ENCODE measurements around the gene FBXW8.

Gene FBXW8

DNA sequence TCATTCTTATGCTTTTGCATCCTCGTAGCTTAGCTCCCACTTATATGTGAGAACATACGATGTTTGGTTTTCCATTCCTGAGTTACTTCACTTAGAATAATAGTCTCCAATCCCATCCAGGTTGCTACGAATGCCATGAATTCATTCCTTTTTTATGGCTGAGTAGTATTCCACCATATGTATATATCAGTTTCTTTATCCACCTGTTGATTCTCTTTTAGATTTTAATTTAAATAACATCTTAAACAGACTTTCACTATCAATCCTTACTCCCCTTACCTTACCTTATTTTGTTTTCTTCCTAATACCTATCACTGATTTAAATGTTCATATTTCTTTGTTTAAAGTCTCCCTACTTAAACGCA is 488 bp upstream of the FBXW8 start:
- H3K4me3 ChIP-seq (ENCODE audit: control insufficient read depth, low read depth, low read length): peak overlapping the region; percentile 84
- TF ChIP-seq, protein P1, sequence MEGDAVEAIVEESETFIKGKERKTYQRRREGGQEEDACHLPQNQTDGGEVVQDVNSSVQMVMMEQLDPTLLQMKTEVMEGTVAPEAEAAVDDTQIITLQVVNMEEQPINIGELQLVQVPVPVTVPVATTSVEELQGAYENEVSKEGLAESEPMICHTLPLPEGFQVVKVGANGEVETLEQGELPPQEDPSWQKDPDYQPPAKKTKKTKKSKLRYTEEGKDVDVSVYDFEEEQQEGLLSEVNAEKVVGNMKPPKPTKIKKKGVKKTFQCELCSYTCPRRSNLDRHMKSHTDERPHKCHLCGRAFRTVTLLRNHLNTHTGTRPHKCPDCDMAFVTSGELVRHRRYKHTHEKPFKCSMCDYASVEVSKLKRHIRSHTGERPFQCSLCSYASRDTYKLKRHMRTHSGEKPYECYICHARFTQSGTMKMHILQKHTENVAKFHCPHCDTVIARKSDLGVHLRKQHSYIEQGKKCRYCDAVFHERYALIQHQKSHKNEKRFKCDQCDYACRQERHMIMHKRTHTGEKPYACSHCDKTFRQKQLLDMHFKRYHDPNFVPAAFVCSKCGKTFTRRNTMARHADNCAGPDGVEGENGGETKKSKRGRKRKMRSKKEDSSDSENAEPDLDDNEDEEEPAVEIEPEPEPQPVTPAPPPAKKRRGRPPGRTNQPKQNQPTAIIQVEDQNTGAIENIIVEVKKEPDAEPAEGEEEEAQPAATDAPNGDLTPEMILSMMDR (IDR thresholded peaks at IDR 0.05; ENCODE audit: control insufficient read depth, insufficient read depth, low read depth, low read length, missing control alignments): no peak
- no peak for DNase-seq (ENCODE audit: low read depth)

DNA sequence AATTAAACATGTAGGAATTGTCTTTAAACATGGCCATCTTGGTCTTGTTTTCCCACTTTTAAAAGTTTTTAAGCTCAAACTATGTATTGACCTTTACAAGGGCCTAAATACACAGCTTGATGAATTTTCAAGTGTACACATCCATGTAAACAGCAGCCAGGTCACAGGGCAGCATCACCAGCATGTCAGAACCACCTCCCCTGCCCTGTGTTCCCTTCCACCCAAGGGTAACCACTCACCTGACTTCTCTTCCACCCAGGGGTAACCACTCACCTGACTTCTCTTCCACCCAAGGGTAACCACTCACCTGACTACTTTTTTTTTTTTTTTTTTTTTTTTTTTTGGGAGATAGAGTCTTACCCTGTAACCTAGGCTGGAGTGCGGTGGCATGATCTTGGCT is 4.6 kb downstream of the FBXW8 start:
- TF ChIP-seq, protein P1 (IDR thresholded peaks at IDR 0.05; ENCODE audit: control insufficient read depth, insufficient read depth, low read depth, low read length, missing control alignments): no peak
- no peak overlapping the region for H3K4me3 ChIP-seq (ENCODE audit: control insufficient read depth, low read depth, low read length)
- DNase-seq (ENCODE audit: low read depth): no peak

DNA sequence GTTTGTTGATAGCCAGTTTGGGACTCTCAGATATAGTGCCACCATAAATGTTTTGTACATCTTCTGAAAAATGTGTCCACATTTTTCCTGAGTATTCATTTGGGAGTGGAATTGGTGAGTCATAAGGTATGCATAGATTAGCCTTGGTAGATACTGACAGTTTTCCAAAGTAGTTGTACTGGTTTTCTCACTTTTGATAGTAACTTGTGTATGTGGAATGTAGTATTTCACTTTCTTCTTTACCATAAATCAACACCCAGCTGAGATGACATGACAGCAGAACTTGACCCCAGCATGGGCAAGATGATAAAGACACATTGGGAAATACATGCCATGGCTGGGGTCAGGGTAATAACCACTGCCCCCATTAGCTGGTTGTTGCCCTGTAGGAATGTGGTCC is 5.4 kb downstream of the FBXW8 start:
- TF ChIP-seq, protein P1 (IDR thresholded peaks at IDR 0.05; ENCODE audit: control insufficient read depth, insufficient read depth, low read depth, low read length, missing control alignments): no peak
- no peak for DNase-seq (ENCODE audit: low read depth)
- no peak overlapping the region for H3K4me3 ChIP-seq (ENCODE audit: control insufficient read depth, low read depth, low read length)

DNA sequence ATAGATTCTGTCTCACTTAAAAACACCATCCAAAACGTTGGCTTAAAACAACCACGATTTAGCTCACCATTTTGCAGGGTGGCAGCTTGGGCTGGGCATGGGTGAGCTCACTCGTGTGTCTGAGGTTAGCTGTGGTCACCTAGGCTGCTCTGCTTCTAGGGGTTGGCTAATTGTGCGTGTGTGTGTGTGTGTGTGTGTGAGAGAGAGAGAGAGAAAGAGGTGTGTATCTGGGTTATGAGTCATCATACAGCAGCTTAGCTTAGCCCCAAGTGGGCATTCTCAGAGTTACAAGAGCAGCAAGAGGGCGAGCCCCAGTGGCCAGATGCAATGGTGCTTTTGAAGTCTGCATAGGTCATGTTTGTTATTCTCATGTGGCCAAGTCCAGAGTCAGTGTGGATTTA is 6.0 kb downstream of the FBXW8 start:
- peak; percentile 58 for DNase-seq (ENCODE audit: low read depth)
- H3K4me3 ChIP-seq (ENCODE audit: control insufficient read depth, low read depth, low read length): no peak overlapping the region
- TF ChIP-seq, protein P1 (IDR thresholded peaks at IDR 0.05; ENCODE audit: control insufficient read depth, insufficient read depth, low read depth, low read length, missing control alignments): peak; percentile 26

DNA sequence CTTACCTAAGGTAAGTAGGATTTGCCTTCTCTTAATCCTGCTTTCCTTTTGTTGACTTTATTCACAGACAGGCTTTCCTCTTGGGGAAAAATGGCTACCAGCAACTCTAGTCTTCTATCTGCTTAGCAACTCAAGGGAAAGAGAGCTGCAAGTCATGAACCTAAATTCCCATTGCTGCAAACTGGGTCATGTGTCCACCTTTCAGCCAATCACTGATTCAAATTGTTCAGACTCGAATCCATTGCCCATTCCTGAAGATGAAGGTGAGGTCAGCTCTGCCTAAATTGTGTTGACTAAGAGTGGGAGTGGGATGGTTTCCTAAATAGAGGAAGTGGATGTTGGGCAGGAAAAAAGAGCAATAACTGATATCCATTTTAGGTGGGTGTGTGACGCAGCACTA is 7.7 kb downstream of the FBXW8 start:
- DNase-seq (ENCODE audit: low read depth): no peak
- no peak overlapping the region for H3K4me3 ChIP-seq (ENCODE audit: control insufficient read depth, low read depth, low read length)
- TF ChIP-seq, protein P1 (IDR thresholded peaks at IDR 0.05; ENCODE audit: control insufficient read depth, insufficient read depth, low read depth, low read length, missing control alignments): no peak

DNA sequence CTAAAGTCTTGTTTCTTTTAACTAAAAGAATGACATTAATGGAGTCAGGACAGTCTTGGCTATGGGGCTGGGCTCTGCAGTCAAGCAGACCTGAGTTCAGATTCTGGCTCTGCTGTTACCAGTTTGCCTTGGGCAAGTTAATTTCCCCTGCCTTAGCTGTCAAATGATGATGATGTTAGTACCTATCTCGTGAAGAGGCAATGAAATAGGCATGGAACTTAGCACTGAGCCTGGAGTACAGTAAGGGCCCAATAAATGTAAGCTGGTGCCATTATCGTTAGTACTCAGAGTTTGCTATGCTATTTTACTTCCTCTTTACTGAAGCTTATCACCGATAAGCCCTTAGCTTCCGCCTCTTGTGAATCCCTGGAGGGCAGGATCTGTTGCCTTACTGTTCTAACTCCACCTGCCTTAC is 8.5 kb downstream of the FBXW8 start:
- no peak overlapping the region for H3K4me3 ChIP-seq (ENCODE audit: control insufficient read depth, low read depth, low read length)
- no peak for DNase-seq (ENCODE audit: low read depth)
- TF ChIP-seq, protein P1 (IDR thresholded peaks at IDR 0.05; ENCODE audit: control insufficient read depth, insufficient read depth, low read depth, low read length, missing control alignments): no peak
